ENCODE measurements around the gene C12orf54. TPM values are rescaled to one million over a fixed set of nuclear protein-coding genes. Genes with fewer than 3 reads are reported as not detected.

C12orf54 gene
- polyA plus RNA-seq, 1 donor (not counting 4 experiments of a cell fraction or from before 2014, with no cell fraction given), result 4.3 TPM

GRCh38 chr12:48486261-48486660 lies 4.0 kb downstream of the C12orf54 start:
- no peaks in the 10 kb centered on the region for H4K20me1 ChIP-seq (ENCODE audit: control insufficient read depth, extremely low read depth, insufficient read depth, low read length)
- H2AFZ ChIP-seq (ENCODE audit: control insufficient read depth, low read length), result peak overlapping the region; percentile 11
- H3K9me3 ChIP-seq (ENCODE audit: control insufficient read depth, low read depth, low read length), result no peaks in the 10 kb centered on the region
- H3K4me1 ChIP-seq (ENCODE audit: control insufficient read depth, extremely low read depth, insufficient read depth, low read length), result peaks cover 35% of the 10 kb centered on the region
- peak overlapping the region; percentile 63 for H3K4me2 ChIP-seq (ENCODE audit: control insufficient read depth, extremely low read depth, insufficient read depth, low read depth, low read length)
- no peaks in the 10 kb centered on the region for H3K27me3 ChIP-seq (ENCODE audit: control insufficient read depth, extremely low read depth, insufficient read depth, low read length)
- FAIRE-seq, result no peak
- H3K4me3 ChIP-seq (ENCODE audit: control insufficient read depth in 2 of 3, extremely low read depth in 1 of 3, insufficient read depth in 2 of 3, low read depth in 1 of 3, low read length in 3 of 3), result peak overlapping the region in 1 of 3 experiments; percentile 2
- H3K27ac ChIP-seq (ENCODE audit: control insufficient read depth, insufficient read depth, low read length), result peak overlapping the region; percentile 52
- H3K9ac ChIP-seq (ENCODE audit: control insufficient read depth, extremely low read depth, insufficient read depth, low read length), result peak overlapping the region; percentile 41
- H3K9me1 ChIP-seq (ENCODE audit: control insufficient read depth, extremely low read depth, insufficient read depth, low read length), result no peaks in the 10 kb centered on the region
- H3K36me3 ChIP-seq (ENCODE audit: control insufficient read depth in 2 of 2, extremely low read depth in 1 of 2, insufficient read depth in 2 of 2, low read length in 2 of 2), result no peaks in the 10 kb centered on the region
- no peak for TF ChIP-seq EZH2 (IDR thresholded peaks at IDR 0.05; ENCODE audit: low read length)
- no peak for TF ChIP-seq CTCF (optimal IDR thresholded peaks at IDR 0.05 in 1 of 3, IDR thresholded peaks at IDR 0.05 in 1 of 3, conservative IDR thresholded peaks at IDR 0.05 in 1 of 3; ENCODE audit: extremely low read depth in 1 of 3, insufficient read depth in 2 of 3, low read length in 3 of 3)
- DNase-seq (ENCODE audit: low read depth, low spot score), result peak; percentile 5
- dilution Hi-C loops (cut with MboI; ENCODE audit: extremely low pct_ligation_motif_present, low sequenced_read_pairs), result no loop called here
- H3K79me2 ChIP-seq (ENCODE audit: control insufficient read depth, insufficient read depth, low read length), result no peaks in the 10 kb centered on the region

- dilution Hi-C loops (cut with MboI; ENCODE audit: extremely low pct_ligation_motif_present, low sequenced_read_pairs), result no loop called here
- Histone ChIP-seq H3K4me1 (ENCODE audit: control insufficient read depth, extremely low read depth, insufficient read depth, low read length) (peaks cover 35% of the 10 kb centered on the region), H3K27me3 (ENCODE audit: control insufficient read depth, extremely low read depth, insufficient read depth, low read length) (no peaks in the 10 kb centered on the region), H3K4me3 (ENCODE audit: control insufficient read depth in 2 of 3, extremely low read depth in 1 of 3, insufficient read depth in 2 of 3, low read depth in 1 of 3, low read length in 3 of 3) (peak overlapping the region in 2 of 3 experiments; percentile 2 to 5), H4K20me1 (ENCODE audit: control insufficient read depth, extremely low read depth, insufficient read depth, low read length) (no peaks in the 10 kb centered on the region), H3K36me3 (ENCODE audit: control insufficient read depth in 2 of 2, extremely low read depth in 1 of 2, insufficient read depth in 2 of 2, low read length in 2 of 2) (no peaks in the 10 kb centered on the region), H2AFZ (ENCODE audit: control insufficient read depth, low read length) (peak overlapping the region; percentile 11), H3K27ac (ENCODE audit: control insufficient read depth, insufficient read depth, low read length) (peak overlapping the region; percentile 52), H3K4me2 (ENCODE audit: control insufficient read depth, extremely low read depth, insufficient read depth, low read depth, low read length) (peak overlapping the region; percentile 63), H3K9ac (ENCODE audit: control insufficient read depth, extremely low read depth, insufficient read depth, low read length) (peak overlapping the region; percentile 41), H3K9me1 (ENCODE audit: control insufficient read depth, extremely low read depth, insufficient read depth, low read length) (no peaks in the 10 kb centered on the region), H3K79me2 (ENCODE audit: control insufficient read depth, insufficient read depth, low read length) (no peaks in the 10 kb centered on the region), H3K9me3 (ENCODE audit: control insufficient read depth, low read depth, low read length) (no peaks in the 10 kb centered on the region)
- FAIRE-seq (peak; percentile 93), DNase-seq (ENCODE audit: low read depth, low spot score) (peak; percentile 5)
- no peak for TF ChIP-seq CTCF (optimal IDR thresholded peaks at IDR 0.05 in 1 of 3, IDR thresholded peaks at IDR 0.05 in 1 of 3, conservative IDR thresholded peaks at IDR 0.05 in 1 of 3; ENCODE audit: extremely low read depth in 1 of 3, insufficient read depth in 2 of 3, low read length in 3 of 3)
- no peak for TF ChIP-seq EZH2 (IDR thresholded peaks at IDR 0.05; ENCODE audit: low read length)
Observed at GRCh38 chr12:48486679-48487078, 4.4 kb downstream of the C12orf54 start.
